ENCODE results near the gene RNF220.

The RNF220 gene

DNA sequence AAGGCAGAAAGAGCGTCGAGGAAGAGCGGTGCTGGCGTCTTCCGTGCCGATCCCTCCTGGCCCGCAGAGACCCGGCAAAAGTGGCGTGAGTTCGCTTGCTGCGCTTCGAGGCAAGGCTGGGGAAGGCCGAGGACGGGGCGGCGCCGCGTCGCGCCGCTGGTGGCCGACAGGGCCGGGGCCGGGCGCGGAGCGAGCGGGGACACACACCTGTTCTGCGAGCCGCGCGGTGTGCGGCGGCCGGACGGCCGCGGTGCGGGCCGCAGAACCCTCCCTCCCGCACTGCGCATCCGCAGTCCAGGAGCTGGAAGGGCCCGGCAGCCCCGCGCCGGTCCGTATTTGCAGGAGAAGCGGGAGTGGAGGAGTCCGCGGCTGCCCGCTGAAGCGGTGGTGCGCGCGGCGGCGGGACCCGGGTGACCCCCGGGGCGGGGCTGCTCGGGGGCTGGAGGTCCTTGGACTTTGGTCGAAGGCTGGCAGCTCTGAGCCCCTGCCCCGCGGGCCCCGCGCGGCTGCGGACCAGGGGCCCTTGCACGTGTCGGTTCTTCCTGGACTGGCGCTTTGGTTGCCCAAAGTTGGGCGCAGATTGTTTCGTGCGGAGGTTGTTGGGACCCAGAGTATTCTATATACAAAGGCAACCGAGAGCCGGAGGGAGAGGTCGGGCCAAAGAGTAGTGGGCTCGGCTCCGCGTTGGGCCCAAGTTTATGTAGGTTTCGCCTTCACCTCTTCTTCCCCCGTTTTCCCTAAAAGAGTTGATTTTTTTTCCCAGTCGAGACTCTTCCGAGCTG is 2.6 kb downstream of the RNF220 start:
- FAIRE-seq: no peak

DNA sequence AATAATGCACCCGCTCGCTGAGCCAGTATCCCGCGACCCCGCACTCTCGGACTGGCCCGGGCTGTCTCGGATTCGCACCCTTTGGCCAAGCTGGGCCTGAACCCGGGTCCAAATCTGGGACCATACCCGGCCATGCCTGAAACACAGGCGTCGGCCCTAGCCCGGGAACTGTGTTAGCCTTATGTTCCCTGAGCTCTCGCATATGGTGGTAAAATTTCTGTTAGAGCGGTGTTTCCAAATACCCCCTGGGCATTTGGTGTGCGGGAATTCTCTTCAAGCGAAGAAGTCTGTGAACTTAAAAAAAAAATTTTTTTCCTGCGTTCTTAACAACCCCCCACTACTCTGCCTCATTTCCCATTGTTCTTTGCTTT is 3.1 kb downstream of the RNF220 start:
- no peak for FAIRE-seq

DNA sequence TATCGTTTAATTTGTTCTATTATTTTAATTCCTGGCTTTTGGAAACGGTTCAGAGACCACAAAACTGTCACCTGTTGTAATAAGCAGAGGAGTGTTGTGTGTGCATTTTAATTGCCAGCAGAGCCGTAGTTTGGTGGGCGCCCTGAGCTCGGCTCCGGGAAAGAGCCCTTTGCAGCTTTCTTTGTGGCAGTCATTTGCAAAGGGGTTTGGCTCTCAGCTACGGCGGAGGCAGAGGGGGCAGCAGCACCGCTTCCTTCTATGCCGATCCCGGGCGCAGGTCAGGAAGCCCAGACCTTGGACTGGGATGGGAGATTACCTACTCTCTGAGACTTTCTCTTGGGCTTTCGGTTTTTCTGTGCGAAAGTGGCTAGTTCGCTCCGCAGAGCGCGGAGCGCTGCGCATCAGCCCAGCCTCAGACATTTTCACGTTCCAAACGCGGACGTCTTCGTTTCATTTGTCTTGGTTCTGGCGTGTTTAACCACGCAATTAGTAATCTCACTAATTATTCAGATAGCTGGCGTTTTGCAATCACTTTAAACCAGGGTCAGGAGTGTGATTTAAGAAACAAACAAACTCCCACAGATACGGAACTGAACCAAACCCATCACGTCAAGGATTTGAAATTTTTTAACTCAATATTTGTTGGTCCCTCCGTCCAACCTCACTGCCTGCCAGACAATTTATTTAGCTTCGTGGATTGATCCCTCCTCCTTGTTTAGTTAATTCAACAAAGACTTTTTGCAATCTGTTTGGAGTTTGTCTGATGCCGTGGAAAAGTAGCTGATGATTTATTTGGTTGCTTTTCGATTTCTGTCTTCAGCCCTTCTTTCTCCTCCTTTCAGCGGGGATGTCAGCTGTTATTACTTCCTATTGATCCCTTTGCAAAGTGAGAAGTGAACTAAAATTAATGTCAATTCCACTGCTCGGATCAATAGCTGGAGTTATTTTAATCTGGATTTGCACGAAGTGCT is 3.9 kb downstream of the RNF220 start:
- FAIRE-seq: no peak

DNA sequence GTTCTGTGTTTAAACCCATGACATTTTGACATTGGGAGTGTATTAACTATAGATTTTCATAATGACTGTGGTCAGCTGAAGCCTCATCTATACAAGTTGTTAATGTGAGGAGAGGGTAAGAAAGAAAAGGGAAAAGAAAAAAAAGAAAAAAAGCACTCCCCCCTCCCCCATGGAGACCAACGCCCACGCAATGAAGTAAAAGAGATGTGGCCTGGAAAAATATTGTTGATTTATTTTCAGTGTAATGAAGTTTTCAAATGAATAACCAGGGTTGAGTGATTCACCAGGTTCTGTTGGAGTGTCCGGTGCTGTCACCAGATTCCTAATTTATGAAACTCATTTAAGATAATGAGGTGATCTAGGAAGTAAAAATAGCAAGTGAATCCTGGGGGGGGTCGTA is 4.7 kb downstream of the RNF220 start:
- FAIRE-seq: no peak

DNA sequence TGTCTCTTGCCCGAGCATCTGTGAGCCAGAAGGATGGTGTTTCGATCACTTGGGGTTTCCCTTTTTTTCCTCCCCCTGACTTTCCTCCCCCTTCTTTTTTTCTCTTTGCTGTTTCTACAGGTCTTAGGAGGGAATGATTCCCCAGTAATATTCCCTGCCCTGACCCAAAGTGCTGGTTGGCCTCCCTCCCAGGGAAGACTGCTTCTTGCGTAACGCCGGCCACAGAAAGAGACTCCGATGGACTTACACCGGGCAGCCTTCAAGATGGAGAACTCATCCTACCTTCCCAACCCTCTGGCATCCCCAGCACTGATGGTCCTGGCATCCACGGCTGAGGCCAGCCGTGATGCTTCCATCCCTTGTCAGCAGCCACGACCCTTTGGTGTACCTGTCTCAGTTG is 6.8 kb downstream of the RNF220 start:
- FAIRE-seq: no peak

DNA sequence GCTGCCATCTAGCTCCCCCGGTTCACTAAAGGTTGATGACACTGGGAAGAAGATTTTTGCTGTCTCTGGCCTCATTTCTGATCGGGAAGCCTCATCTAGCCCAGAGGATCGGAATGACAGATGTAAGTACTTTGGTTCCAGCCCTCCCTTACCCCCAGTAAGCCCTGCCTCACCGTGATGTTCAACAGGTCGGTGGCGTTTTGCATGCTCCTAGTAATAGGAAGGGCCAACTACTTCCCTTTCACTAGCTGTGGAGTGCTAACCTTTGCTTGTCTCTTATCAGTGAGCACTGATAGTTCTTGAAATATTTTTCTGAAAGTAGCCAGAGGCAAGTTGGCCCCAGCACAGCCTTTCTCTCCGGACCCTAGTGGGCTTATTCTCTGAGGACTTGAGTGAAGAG is 7.5 kb downstream of the RNF220 start:
- FAIRE-seq: no peak

DNA sequence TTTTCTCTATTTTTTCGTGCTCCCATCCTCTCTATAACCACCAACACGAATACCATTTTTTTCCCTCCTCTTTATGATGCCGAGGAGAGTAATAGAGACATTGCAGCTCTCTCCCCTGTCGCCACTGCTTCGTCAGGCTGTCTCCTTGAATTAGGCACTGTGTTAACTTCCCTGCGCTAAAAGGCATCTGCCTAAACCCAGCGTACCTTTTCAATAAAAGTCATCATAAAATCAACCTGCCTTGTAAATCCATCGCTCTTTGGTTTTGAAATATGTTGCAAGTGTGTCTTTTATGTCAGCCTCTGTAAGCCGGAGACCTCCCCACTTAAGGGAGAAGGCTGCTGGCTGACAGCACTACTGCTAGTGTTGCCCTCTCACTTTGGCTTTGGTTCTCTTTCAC is 8.7 kb downstream of the RNF220 start:
- no peak for FAIRE-seq

DNA sequence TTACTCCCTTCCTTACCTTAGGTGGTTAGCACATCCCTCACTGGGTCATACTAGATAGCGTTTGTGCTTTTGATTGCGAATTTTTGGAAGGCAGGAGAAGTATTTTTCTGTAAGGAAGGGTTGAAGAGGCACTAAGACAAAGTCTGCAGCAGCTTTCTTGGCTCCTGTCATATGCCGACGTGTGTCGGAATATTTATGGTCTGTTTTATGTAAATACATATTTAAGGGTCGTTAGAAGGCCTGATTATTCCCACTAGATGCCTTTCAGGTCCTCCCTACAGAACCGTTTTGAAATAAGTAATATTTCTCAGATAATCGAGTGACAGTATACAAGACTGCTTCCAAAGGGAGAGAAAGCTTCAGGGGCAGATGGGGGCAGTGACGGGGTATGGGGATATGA is 10.0 kb downstream of the RNF220 start:
- FAIRE-seq: no peak

DNA sequence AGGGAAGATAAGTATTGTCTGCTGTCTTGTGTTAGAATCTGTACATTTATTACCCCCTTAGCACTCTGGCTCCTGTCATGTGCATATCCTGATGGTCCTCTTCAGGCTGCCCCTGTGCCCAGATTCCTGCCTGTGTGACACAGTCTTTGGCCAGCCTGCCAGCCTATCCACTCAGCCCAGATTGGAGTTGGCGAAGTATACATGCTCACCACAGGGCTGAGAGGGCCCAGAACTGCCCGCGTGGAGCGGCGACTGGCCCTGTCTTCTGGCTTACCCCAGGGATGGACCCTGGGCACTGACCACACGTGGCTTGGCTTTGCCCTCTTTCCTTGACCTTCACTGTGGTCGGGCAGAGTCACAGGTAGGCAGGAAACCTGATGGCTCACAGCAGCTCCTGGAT is 11.4 kb downstream of the RNF220 start:
- no peak for FAIRE-seq

DNA sequence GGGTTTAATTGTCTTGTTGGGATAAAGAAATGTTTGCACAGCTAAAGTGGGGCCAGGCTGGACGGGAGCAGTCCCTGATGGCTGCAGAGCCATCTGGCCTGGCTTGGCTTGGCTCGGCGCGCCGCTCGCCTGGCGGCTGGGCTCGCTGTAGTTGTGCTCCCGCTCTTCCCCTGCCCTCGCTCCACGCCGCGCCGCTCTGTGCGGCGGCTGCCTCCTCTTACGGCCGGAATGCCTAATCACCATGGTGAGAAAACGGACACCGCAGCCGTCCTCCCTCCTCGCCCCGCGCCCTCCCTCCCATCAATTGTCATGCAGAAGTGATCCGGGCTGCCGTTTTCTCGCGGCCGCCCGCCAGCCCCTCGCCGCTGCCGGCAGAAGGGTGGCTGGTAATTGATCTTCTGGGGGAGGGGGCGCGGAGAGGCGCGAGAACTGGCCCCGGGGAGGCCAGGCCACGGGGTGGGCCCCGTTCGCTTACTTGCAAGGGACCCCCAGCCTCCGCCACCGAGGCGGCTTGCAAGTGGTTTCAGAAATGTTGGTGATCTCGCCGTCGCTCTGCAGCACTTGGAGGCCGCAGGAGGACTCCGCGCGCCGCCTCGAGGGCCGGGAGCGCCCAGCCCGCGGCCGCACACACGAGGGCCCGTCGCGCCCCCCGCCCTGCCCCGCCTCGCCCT is 12.4 kb downstream of the RNF220 start:
- FAIRE-seq: no peak

DNA sequence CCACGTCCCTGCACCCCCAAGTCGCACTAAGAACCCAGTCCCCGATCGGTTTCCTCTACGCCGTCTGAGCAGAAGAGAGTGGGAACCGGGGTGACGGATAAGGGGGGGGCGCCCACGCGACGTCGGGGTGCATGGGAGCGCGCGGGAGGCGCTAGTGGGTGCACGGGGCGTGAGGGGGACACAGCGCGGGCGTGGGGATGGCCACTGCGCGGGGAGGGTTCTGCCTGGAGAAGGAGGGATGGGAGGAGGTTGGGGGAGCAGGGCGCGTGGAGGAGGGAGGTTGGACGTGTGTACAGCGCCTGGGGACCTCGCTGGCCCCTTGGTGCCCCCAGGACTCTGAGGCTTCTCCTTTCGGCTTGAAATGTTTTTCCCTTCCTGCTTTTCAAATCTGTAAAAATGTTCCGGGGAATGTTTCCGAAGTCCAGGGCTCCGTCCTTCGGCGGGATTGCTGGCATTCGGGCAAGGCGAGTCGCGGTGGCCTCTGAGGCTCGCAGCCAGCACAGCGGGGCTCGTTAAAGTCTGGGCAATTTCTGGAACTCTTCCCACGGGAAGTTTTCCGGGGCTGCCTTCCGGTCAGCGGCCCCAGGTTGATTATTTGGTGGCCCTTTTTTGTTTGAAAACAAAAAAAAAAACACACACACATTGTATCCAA is 13.1 kb downstream of the RNF220 start:
- FAIRE-seq: no peak

DNA sequence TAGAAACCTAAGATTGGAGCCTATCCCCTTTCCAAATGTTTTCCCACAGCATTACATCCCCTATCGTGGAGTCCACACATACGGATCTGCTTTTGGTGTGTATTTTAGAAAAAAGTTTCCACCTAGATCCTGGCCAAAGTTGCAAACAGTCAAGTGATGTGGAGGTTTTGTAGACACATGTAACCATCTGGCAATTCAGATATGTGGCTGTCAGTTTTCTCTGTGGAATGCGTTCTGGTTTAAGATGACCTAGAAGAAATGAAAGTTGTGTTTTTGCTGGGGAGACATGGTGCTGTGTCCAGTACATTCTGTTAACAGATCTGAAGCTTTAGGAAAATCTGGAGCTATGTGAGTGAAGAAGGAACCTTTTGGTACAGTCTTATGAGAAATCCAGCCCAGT is 14.8 kb downstream of the RNF220 start:
- FAIRE-seq: no peak

DNA sequence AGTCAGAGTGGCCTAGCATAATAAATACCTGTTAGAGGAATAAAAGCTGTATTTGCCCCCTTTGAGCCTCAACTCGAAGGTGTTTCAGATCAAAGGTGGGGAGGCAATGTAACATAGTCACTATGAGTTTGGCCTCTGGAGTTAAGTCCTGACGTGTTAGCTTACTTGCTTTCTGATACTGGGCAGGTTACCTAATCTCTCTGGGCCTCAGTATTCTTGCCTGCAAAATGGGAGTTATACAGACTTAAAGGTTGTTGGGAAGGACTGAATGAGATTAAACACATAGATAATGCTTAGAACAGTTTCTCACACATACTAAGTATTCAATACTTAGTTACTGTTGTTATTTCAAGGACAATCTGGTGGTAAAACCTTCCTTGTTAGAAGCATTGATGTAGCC is 15.5 kb downstream of the RNF220 start:
- no peak for FAIRE-seq

DNA sequence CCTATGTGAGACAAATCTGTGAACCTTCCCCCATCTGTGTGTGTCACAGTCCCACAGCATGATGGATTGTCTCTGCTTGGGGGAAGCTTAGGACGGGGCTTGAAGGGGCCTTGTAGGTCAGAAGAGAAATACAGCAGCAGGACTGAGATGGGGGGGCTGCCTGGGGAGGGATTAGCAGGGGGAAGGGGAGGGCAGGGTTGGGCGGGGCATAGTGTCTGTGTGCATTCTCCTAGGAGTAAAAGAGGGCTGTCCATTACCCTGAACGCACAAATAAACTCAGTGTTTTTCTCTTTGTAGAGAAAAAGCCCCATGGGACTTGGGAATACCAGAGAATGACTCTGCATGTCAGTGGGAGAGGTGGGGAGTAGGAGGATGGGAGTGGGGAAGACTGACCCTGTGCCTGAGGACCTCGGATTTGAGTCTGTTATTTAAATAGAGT is 16.4 kb downstream of the RNF220 start:
- no peak for FAIRE-seq

DNA sequence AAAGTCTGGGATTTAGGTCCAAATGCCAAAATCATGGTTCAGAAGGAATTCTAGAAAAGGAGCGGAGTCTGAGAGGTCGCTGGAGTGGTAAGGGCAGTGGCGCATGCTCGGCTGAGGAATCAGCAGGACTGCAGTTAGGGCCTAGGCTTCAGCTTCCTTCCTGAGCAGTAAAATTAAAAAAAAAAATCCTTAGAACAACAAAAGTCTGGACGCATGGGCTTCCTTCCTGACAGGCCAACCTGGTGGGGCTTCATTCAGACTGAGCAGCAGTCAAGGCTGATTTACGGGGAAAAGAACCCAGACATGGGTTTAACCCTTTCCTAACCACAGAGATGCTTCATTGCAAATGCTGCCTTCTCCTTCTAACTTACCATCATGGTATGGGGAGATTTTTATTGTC is 17.1 kb downstream of the RNF220 start:
- FAIRE-seq: no peak

DNA sequence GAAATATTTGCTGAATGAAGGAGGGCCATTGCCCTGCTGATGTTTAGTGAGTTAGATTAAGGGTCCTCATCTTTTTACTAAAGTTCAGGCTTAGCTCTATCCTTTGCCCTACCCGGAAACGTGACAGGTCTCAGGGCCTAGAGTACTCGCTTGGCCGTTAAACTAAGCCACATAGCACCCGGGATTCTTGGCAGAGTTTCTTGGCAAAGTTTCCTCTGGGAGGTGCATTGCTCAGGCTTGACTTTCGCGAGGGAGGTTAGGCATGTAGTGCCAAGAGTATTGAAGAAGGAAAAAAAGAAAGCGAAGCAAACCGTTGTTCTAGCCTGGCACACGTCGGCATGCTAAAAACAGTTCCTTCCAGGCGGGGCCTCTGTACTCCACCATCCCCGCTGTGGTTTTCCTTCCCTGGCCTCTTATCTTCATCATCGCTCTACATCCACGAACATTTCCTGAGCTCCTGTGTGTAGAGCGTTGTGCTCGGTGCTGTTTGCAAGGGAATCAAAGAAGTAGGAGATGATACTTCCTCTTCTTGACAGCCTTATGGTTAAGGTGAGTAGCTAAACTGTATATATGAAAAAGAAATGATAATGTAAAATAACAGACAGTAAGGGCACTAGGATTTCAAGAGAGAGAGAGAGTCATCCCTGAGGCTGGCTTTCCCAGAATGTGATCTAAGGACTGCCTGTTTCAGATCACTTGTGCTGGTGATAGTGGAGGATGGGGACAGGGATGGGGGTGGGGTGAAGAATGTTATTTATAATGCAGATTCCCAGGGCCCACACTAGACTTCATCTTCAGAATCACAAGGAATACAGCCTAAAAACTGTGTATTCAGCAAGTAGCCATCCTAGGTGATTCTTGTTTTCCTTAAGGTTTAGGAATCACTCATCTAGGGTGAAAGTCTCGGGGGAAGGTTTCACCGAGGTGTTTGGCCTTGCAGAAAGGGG is 18.8 kb downstream of the RNF220 start:
- FAIRE-seq: no peak

DNA sequence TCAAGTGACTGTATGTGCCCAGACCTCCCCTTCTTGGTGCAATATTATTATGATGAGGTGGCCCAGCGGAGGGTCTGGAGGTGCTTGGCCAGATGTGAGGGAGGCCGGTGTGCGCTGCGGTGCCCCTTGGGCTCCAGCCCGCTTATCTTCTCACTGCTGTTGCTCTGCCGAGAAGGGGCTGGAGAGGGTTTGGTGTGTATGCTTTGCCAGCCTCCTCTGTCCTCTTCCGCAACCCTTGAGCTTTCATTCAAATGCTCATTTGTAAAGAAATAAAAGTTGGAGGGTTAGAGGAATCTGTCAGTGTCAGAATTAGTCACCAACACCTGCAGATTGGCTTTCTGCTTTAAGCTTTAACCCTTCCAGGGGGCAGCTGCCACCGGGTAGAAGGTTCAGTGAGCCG is 19.7 kb downstream of the RNF220 start:
- FAIRE-seq: no peak

DNA sequence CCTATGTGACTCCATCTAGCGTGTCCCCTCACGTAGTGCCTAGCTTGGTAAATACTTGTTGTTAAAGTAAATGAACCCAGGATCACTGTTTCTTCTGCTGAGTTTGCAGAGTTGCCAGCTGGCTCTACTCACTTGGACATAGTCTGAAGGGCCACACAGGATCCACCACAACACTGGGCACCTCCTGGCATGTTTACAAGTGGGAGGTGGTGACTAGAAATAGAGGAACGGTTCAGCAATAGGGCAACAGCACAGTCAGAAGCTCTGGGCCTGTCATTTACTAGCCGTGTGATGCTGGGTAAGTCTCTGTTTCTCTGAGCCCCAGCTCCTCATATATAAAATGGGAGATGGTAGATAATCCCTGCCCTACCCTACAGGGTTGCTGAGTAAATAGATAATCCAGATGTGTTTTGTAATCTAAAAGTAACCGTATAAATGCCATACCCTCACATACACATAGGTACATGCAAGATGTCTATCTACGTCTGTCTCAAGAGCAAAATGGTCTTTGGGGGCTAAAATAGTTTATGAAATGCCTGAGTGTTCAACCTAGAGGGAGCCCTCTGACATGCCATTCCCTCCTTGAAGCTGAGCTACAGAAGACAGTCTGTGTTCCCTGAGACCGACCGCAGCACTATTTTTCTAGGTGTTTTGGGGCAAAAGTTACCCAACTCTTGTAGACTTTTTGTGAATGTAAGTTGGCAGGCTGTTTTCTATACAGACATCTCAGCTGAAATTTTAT is 20.5 kb downstream of the RNF220 start:
- FAIRE-seq: no peak

DNA sequence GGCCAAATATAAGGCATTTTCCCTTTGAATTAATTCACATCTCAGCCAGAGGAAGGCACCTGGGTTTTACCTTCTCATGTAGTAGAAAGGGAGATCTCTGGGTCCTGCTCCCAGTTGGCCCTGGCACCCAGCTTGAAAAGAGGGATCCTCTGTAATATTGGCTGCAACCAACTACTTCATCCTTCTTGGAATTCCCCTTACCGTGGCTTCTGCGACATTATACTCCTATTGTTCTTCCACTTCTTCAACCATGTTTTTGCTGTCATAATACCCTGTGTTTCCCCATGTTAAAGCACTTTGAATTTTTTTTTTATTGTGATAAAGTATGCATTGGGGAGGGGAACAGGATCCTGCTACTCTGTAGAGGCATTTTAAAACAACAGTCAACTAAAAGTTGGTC is 26.8 kb downstream of the RNF220 start:
- no peak for FAIRE-seq

DNA sequence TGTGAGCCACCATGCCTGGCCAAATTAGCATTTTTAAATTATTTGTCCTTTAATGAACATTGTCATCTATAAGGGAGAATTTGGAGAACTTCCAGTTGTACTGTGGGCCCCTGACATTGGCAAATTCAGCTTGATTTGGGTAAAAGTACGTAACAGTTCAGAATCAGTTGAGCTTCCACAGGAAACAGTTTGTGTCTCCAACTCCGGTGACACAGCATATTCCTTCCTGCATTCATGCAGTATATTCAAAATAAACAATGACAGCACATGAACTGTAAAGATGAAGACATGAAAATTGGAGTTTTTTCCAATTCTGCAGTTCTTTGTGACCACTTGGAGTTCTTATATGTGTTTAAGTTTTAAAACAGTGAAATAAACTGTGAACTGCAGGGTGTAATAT is 28.2 kb downstream of the RNF220 start:
- no peak for FAIRE-seq

All from islet of Langerhans (tissue), 1 donor.